ENCODE measurements around the gene METTL23.

- TF ChIP-seq, protein P1, sequence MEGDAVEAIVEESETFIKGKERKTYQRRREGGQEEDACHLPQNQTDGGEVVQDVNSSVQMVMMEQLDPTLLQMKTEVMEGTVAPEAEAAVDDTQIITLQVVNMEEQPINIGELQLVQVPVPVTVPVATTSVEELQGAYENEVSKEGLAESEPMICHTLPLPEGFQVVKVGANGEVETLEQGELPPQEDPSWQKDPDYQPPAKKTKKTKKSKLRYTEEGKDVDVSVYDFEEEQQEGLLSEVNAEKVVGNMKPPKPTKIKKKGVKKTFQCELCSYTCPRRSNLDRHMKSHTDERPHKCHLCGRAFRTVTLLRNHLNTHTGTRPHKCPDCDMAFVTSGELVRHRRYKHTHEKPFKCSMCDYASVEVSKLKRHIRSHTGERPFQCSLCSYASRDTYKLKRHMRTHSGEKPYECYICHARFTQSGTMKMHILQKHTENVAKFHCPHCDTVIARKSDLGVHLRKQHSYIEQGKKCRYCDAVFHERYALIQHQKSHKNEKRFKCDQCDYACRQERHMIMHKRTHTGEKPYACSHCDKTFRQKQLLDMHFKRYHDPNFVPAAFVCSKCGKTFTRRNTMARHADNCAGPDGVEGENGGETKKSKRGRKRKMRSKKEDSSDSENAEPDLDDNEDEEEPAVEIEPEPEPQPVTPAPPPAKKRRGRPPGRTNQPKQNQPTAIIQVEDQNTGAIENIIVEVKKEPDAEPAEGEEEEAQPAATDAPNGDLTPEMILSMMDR (conservative IDR thresholded peaks at IDR 0.05; ENCODE audit: low read length): no peak
- TF ChIP-seq EZH2phosphoT487 (IDR thresholded peaks at IDR 0.05; ENCODE audit: borderline replicate concordance): no peak
These were observed 31.9 kb downstream of the METTL23 start for GRCh38 chr17:76758570-76758969.
